Epithelial cell of esophagus (primary cell): ENCODE measurements around the gene PFKFB2.
A peak's percentile ranks its signal among the peaks of the same experiment; 100 is the strongest.
"Not testable (repeated sequence)": the region's sequence is repeated elsewhere in the genome, so short reads cannot be mapped to it uniquely, and the experiment has no call there.

Source experiments
- DNase-seq: peaks from one replicate; pipeline ENCODE4 v3.0.0; 2010; ENCODE audit warnings: low read depth
- H3K4me3 ChIP-seq: 2 replicates; pipeline ENCODE4 v1.5.1; 2011; ENCODE audit warnings: mild to moderate bottlenecking, low read length, control low read depth
- TF ChIP-seq, protein P1 (sequence below): IDR thresholded peaks from 2 replicates; pipeline ENCODE4 v1.5.1; 2011; ENCODE audit warnings: low read depth, mild to moderate bottlenecking, low read length, control low read depth, inconsistent platforms; ENCODE audit not compliant: insufficient read depth; ENCODE audit errors: missing control alignments

The PFKFB2 gene

GRCh38 chr1:207040181-207040533 is 12.9 kb upstream of the PFKFB2 start:
- DNase-seq = no peak
- TF ChIP-seq, protein P1, sequence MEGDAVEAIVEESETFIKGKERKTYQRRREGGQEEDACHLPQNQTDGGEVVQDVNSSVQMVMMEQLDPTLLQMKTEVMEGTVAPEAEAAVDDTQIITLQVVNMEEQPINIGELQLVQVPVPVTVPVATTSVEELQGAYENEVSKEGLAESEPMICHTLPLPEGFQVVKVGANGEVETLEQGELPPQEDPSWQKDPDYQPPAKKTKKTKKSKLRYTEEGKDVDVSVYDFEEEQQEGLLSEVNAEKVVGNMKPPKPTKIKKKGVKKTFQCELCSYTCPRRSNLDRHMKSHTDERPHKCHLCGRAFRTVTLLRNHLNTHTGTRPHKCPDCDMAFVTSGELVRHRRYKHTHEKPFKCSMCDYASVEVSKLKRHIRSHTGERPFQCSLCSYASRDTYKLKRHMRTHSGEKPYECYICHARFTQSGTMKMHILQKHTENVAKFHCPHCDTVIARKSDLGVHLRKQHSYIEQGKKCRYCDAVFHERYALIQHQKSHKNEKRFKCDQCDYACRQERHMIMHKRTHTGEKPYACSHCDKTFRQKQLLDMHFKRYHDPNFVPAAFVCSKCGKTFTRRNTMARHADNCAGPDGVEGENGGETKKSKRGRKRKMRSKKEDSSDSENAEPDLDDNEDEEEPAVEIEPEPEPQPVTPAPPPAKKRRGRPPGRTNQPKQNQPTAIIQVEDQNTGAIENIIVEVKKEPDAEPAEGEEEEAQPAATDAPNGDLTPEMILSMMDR = no peak
- H3K4me3 ChIP-seq = no peak overlapping the region

DNA sequence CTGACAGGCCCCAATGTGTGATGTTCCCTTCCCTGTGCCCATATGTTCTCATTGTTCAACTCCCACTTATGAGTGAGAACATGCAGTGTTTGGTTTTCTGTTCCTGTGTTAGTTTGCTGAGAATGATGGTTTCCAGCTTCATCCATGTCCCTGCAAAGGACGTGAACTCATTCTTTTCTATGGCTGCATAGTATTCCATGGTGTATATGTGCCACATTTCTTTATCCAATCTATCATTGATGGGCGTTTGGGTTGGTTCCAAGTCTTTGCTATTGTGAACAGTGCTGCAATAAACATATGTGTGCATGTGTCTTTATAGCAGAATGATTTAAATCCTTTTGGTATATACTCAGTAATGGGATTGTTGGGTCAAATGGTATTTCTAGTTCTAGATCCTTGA is 11.7 kb upstream of the PFKFB2 start:
- not testable (repeated sequence) for DNase-seq

GRCh38 chr1:207045453-207045852 is 7.6 kb upstream of the PFKFB2 start:
- DNase-seq = no peak
- TF ChIP-seq, protein P1 = no peak
- H3K4me3 ChIP-seq = no peak overlapping the region

More for the DNA sequence above, 11.7 kb upstream of the PFKFB2 start:
- H3K4me3 ChIP-seq = not testable (repeated sequence)

DNA sequence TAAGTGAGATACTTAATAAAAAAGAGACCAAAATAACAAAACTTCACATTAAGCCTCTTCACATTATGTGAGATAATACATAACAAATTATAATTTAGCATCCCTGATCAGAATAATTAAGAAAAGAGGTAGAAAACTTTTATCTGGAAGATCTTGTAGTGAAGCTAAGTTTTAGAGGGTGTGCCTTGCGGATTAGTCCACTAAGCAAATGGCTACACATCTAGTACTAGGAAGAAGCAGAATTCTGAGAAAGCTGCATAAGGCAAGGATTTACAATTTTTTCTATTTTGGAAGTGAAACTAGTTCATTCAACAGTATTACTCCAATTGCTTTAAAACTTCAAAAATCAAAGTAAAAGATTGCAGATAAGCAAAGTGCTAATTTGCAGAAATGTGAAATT is 5.6 kb upstream of the PFKFB2 start:
- no peak overlapping the region for H3K4me3 ChIP-seq
- DNase-seq = no peak
- TF ChIP-seq, protein P1 = no peak

- no peak overlapping the region for H3K4me3 ChIP-seq
- TF ChIP-seq, protein P1 = no peak
- no peak for DNase-seq
Observed at GRCh38 chr1:207048041-207048440, 5.0 kb upstream of the PFKFB2 start.

DNA sequence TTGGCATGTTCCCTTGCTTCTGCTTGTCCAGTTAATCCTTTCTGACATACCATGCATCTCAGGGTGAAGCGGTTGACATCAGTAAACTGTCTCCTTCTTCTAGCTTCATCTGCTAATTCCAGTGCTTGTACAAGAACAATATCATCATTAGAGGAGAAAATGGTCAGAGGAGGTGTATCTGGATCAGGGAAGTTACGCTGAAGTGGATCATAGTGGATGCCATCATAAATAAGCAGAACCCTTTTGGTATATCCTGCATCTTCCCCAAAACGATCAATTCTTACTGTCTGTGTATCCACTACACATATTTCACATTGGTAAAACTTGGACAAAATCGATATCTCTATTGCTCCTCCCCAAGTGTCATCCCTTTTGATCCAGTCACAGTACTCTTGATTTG is 4.0 kb upstream of the PFKFB2 start:
- H3K4me3 ChIP-seq = no peak overlapping the region
- no peak for DNase-seq
- TF ChIP-seq, protein P1 = no peak

GRCh38 chr1:207049514-207049913 is 3.6 kb upstream of the PFKFB2 start:
- no peak for DNase-seq
- TF ChIP-seq, protein P1 = no peak
- peak overlapping the region; percentile 99 for H3K4me3 ChIP-seq

DNA sequence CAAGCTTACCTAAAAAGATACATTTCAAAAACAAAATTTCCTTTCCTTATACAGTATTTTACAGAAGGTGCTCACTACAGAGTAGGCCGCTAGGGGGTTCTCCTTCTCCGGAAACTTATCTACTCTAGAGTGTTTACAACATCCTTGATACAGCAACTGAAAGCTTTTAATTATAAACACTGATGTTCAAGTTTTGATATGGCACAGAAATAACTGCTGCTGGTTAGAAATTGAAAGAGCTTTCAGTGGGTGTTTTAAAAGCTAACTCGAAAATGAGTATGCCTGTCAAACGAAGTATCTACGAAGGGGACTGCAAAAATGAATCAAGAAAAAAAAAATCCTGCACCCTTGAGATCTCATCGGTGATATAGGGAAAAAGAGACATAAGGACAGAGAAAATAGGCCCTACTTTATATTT is 3.1 kb upstream of the PFKFB2 start:
- peak overlapping the region; percentile 99 for H3K4me3 ChIP-seq
- TF ChIP-seq, protein P1 = peak; percentile 89
- peak; percentile 71 for DNase-seq
